K562 (cell line): Measurements from ENCODE around the gene AFF1.

Experiments used
- BRF1 ChIP-seq: IDR thresholded peaks from 3 replicates; pipeline ENCODE4 v1.6.1; 2011; ENCODE audit warnings: borderline replicate concordance, mild to moderate bottlenecking; ENCODE audit not compliant: insufficient read length; ENCODE audit errors: extremely low read depth
- CTCF ChIP-seq, 3 experiments: IDR thresholded peaks in 2 of 3; conservative IDR thresholded peaks in 1 of 3; 2 replicates each; pipeline ENCODE4 v1.5.1; 2011 to 2012; ENCODE audit warnings: low read length in 3 of 3, mild to moderate bottlenecking in 3 of 3, control low read depth in 2 of 3, improper control_type of control experiment in 1 of 3, inconsistent platforms in 1 of 3, low read depth in 1 of 3, mixed read lengths in 1 of 3, moderate library complexity in 1 of 3; ENCODE audit not compliant: insufficient read depth in 2 of 3
- KAT7 ChIP-seq: sonication (generic); formaldehyde crosslinking; IDR thresholded peaks from 2 replicates; pipeline ENCODE4 v1.8.0; 2022; ENCODE audit warnings: missing genetic modification reagents, mild to moderate bottlenecking, borderline replicate concordance
- MYC ChIP-seq, 2 experiments: fragments of 250-450 bp in 1 of 2; sonication (Bioruptor Pico) in 1 of 2; IDR thresholded peaks; 2 replicates each; pipeline versions ENCODE4 v1.5.1 to v1.6.1; 2012 to 2021; ENCODE audit warnings: low read depth in 2 of 2, borderline replicate concordance in 1 of 2, improper control_type of control experiment in 1 of 2, low read length in 1 of 2, mild to moderate bottlenecking in 1 of 2, moderate library complexity in 1 of 2
- NFYB ChIP-seq: IDR thresholded peaks from 2 replicates; pipeline ENCODE4 v1.6.1; 2011; ENCODE audit warnings: mild to moderate bottlenecking, moderate library complexity; ENCODE audit not compliant: insufficient read length; ENCODE audit errors: extremely low read depth
- OTX1 ChIP-seq: fragments of 450-650 bp; formaldehyde crosslinking; IDR thresholded peaks from 2 replicates; pipeline ENCODE4 v1.4.0; 2022; ENCODE audit warnings: mild to moderate bottlenecking
- POLR2AphosphoS5 ChIP-seq: IDR thresholded peaks from 2 replicates; pipeline ENCODE4 v1.6.1; 2011; ENCODE audit warnings: mild to moderate bottlenecking, low read depth, low read length, moderate library complexity; ENCODE audit not compliant: control insufficient read depth, insufficient read depth
- RAD21 ChIP-seq, 2 experiments: fragments of 250-450 bp in 1 of 2; fragments of 450-650 bp in 1 of 2; sonication (Bioruptor Pico) in 1 of 2; formaldehyde crosslinking in 1 of 2; IDR thresholded peaks in 1 of 2; conservative IDR thresholded peaks in 1 of 2; 2 replicates each; pipeline versions ENCODE4 v1.4.0 to v1.8.0; 2020 to 2022; ENCODE audit warnings: mild to moderate bottlenecking in 2 of 2, moderate library complexity in 1 of 2
- SP1 ChIP-seq: sonication (generic); formaldehyde crosslinking; IDR thresholded peaks from 2 replicates; pipeline ENCODE4 v1.8.1; 2022; ENCODE audit warnings: mild to moderate bottlenecking, missing genetic modification reagents
- TRIM24 ChIP-seq, 2 experiments: fragments of 450-650 bp; IDR thresholded peaks; 2 replicates each; pipeline ENCODE4 v1.6.1; 2016
- TF ChIP-seq, protein P1 (sequence below): fragments of 450-650 bp; formaldehyde crosslinking; IDR thresholded peaks from 2 replicates; pipeline ENCODE4 v1.4.0; 2020; ENCODE audit warnings: mild to moderate bottlenecking

- TF ChIP-seq MYC (IDR thresholded peaks at IDR 0.05; ENCODE audit: low read depth, low read length) (no peak), MYC (CRISPR knock-in tag; IDR thresholded peaks at IDR 0.05; ENCODE audit: borderline replicate concordance, low read depth) (no peak), BRF1 (no peak), SP1 (CRISPR knock-in tag) (no peak), KAT7 (CRISPR knock-in tag) (no peak), OTX1 (CRISPR knock-in tag) (no peak), RAD21 (CRISPR knock-in tag; conservative IDR thresholded peaks at IDR 0.05 in 1 of 2, IDR thresholded peaks at IDR 0.05 in 1 of 2) (no peak), TRIM24 (IDR thresholded peaks at IDR 0.05) (no peak), NFYB (no peak), POLR2AphosphoS5 (no peak), CTCF (IDR thresholded peaks at IDR 0.05 in 2 of 3, conservative IDR thresholded peaks at IDR 0.05 in 1 of 3; ENCODE audit: insufficient read depth in 2 of 3, low read depth in 1 of 3, low read length in 3 of 3) (no peak)
- TF ChIP-seq, protein P1, sequence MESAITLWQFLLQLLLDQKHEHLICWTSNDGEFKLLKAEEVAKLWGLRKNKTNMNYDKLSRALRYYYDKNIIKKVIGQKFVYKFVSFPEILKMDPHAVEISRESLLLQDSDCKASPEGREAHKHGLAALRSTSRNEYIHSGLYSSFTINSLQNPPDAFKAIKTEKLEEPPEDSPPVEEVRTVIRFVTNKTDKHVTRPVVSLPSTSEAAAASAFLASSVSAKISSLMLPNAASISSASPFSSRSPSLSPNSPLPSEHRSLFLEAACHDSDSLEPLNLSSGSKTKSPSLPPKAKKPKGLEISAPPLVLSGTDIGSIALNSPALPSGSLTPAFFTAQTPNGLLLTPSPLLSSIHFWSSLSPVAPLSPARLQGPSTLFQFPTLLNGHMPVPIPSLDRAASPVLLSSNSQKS (CRISPR knock-in tag), result no peak
Measured at GRCh38 chr4:87053176-87053658, 118.4 kb downstream of the AFF1 start.
